GM12878 (cell line): ENCODE measurements around the gene DPH6.

Experiments
- CTCF ChIP-seq, 3 experiments: IDR thresholded peaks in 2 of 3; conservative IDR thresholded peaks in 1 of 3; 2 replicates each; pipeline ENCODE4 v1.5.1; 2011; ENCODE audit warnings: low read depth in 3 of 3, low read length in 3 of 3, mild to moderate bottlenecking in 3 of 3, control low read depth in 2 of 3, moderate library complexity in 2 of 3, inconsistent platforms in 1 of 3, mixed read lengths in 1 of 3; ENCODE audit not compliant: control insufficient read depth in 2 of 3, insufficient read depth in 1 of 3; ENCODE audit errors: extremely low read depth in 1 of 3
- EP300 ChIP-seq, 2 experiments: fragments of 150-350 bp in 1 of 2; IDR thresholded peaks; 2 replicates each; pipeline ENCODE4 v1.6.1; 2011 to 2012; ENCODE audit warnings: low read depth in 2 of 2, low read length in 2 of 2, borderline replicate concordance in 1 of 2, improper control_type of control experiment in 1 of 2, inconsistent platforms in 1 of 2; ENCODE audit not compliant: control insufficient read depth in 1 of 2
- EZH2 ChIP-seq: IDR thresholded peaks from 2 replicates; pipeline ENCODE4 v1.6.1; 2012; ENCODE audit warnings: low read depth, mild to moderate bottlenecking, control low read depth, inconsistent platforms, low read length, borderline replicate concordance; ENCODE audit not compliant: control insufficient read depth
- HCFC1 ChIP-seq: fragments of 150-350 bp; IDR thresholded peaks from 2 replicates; pipeline ENCODE4 v1.6.1; 2014; ENCODE audit warnings: low read length
- HDAC6 ChIP-seq: fragments of 200-600 bp; sonication (generic); IDR thresholded peaks from one replicate; pipeline ENCODE4 v1.8.0; 2017; ENCODE audit warnings: antibody characterized with exemption; ENCODE audit not compliant: unreplicated experiment
- MAX ChIP-seq: IDR thresholded peaks from 2 replicates; pipeline ENCODE4 v1.6.1; 2012; ENCODE audit warnings: low read depth, low read length, improper control_type of control experiment
- NFYB ChIP-seq: IDR thresholded peaks from 2 replicates; pipeline ENCODE4 v1.6.1; 2011; ENCODE audit warnings: low read depth, mild to moderate bottlenecking, low read length, improper control_type of control experiment, moderate library complexity; ENCODE audit not compliant: insufficient read depth
- NR2C1 ChIP-seq: fragments of 450-650 bp; IDR thresholded peaks from 2 replicates; pipeline ENCODE4 v1.6.1; 2017; ENCODE audit warnings: antibody characterized with exemption, mild to moderate bottlenecking, moderate library complexity
- NRF1 ChIP-seq: conservative IDR thresholded peaks from 2 replicates; pipeline ENCODE4 v1.6.1; 2011; ENCODE audit warnings: mild to moderate bottlenecking, low read depth, low read length, improper control_type of control experiment
- POLR2A ChIP-seq: IDR thresholded peaks from 2 replicates; pipeline ENCODE4 v1.6.1; 2011; ENCODE audit warnings: low read depth, mild to moderate bottlenecking, low read length
- RAD21 ChIP-seq: IDR thresholded peaks from 2 replicates; pipeline ENCODE4 v1.6.1; 2011; ENCODE audit warnings: mild to moderate bottlenecking, low read depth, low read length, moderate library complexity; ENCODE audit not compliant: insufficient read depth
- SMC3 ChIP-seq: IDR thresholded peaks from 2 replicates; pipeline ENCODE4 v1.6.1; 2011; ENCODE audit warnings: low read length, improper control_type of control experiment, borderline replicate concordance
- YY1 ChIP-seq: IDR thresholded peaks from 2 replicates; pipeline ENCODE4 v1.6.1; 2011; ENCODE audit warnings: low read depth, mild to moderate bottlenecking, low read length

GRCh38 chr15:35358824-35359223, 187.1 kb downstream of the DPH6 start:
- no peak for TF ChIP-seq HCFC1
- no peak for TF ChIP-seq NFYB
- TF ChIP-seq SMC3, result no peak
- TF ChIP-seq EP300 (IDR thresholded peaks at IDR 0.05; ENCODE audit: borderline replicate concordance in 1 of 2, control insufficient read depth in 1 of 2, low read depth in 2 of 2, low read length in 2 of 2), result no peak
- no peak for TF ChIP-seq MAX
- TF ChIP-seq NRF1, result no peak
- no peak for TF ChIP-seq CTCF (IDR thresholded peaks at IDR 0.05 in 2 of 3, conservative IDR thresholded peaks at IDR 0.05 in 1 of 3; ENCODE audit: control insufficient read depth in 2 of 3, extremely low read depth in 1 of 3, insufficient read depth in 1 of 3, low read depth in 3 of 3, low read length in 3 of 3)
- TF ChIP-seq HDAC6, result no peak
- no peak for TF ChIP-seq EZH2
- TF ChIP-seq NR2C1, result no peak
- no peak for TF ChIP-seq RAD21
- TF ChIP-seq YY1, result no peak
- TF ChIP-seq POLR2A, result no peak
